Left renal pelvis (tissue), 4 donors: ENCODE measurements around the gene ZNF512. TPM values are rescaled to one million over a fixed set of nuclear protein-coding genes. Genes with fewer than 3 reads are reported as not detected.
"Not testable (repeated sequence)": the region's sequence is repeated elsewhere in the genome, so short reads cannot be mapped to it uniquely, and the experiment has no call there.

Experiments
- DNase-seq, 4 donors: peaks; one replicate each; pipeline ENCODE4 v3.0.0-alpha.2; 2013; ENCODE audit warnings: low read depth in 4 of 4, low spot score in 3 of 4
- polyA plus RNA-seq, 4 donors: library from polyadenylated mRNA; unstranded; fragments of 120-200 nt; gene quantifications; one replicate each; pipeline ENCODE4 v1.2.1, GENCODE V29; 2013; ENCODE audit not compliant: insufficient read length in 4 of 4

ZNF512 gene
- polyA plus RNA-seq, 4 donors: 63.2 to 85.5 (median 76.7) TPM

GRCh38 chr2:27630257-27630656 is 47.4 kb downstream of the ZNF512 start:
- not testable (repeated sequence) for DNase-seq

DNA sequence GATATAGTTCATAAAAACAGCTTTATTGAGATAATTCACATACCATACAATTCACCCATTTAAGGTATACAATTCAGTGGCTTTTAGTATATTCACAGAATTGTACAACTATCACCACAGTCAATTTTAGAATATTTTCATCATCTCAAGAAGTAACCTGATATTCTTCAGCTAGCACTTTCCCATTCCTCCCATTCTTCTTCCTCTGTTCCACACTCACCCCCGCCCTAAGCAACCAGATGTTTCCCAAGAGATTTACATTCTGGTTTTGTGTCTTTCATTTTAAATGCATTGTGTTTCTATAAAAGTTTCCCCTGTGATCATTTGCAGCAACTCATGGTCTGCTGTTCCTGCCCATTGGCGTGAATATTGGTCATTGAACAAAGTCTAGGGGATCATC is 51.4 kb downstream of the ZNF512 start:
- no peak for DNase-seq

GRCh38 chr2:27636766-27637165 is 53.9 kb downstream of the ZNF512 start:
- no peak for DNase-seq

DNA sequence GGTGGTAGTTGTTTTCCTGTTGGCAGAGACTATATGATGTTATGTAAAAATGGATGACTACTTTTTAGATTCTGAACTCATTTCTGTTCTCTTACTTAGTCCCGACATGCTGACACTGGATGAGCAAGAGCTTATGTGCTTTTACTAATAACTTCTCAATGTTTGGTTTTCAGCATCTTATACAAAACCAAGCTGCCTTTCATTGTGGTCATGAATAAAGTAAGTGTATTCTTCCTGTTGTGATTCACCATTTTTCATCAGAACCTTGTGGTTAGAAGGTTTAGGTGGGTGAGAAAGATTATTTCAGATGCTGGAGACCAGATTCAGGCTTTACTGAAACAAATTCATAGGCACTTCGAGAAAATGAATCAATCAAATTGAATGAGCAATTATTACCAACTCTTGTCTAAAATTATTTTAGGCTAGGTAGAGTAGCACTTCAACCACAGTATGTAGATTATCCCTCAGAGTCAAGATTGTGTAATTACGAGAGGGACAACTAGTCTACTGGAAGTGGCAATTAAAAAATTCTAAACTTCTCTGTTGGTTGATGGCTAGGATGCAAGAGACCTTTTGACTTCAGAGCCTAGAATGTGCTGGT is 55.3 kb downstream of the ZNF512 start:
- DNase-seq: no peak

GRCh38 chr2:27638709-27639108 is 55.9 kb downstream of the ZNF512 start:
- DNase-seq: no peak

GRCh38 chr2:27640722-27641245 is 57.9 kb downstream of the ZNF512 start:
- no peak for DNase-seq

GRCh38 chr2:27645197-27645596 is 62.4 kb downstream of the ZNF512 start:
- DNase-seq: no peak

DNA sequence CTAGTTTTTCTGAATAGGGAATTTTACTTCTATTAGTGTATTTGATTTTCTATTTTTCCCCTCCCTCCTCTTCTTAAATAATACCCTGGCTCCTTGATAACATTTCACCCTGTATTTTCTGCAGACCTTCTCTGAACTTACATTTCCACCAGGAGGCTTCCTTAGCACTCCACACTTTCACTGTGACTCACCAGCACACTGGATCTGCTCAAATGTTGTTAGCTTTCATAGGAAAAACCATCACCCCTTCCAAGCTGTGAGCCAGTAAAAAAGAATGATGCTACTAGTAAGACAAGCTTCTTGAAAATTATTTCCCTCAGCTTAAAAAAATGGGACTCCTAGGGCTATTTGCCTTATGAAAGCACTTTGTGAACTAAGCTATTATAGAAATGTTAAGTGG is 64.4 kb downstream of the ZNF512 start:
- no peak for DNase-seq

- no peak for DNase-seq
Observed at GRCh38 chr2:27647737-27648136, 64.9 kb downstream of the ZNF512 start.

GRCh38 chr2:27651056-27651455 is 68.2 kb downstream of the ZNF512 start:
- DNase-seq: no peak

- DNase-seq: no peak
Observed at GRCh38 chr2:27652341-27652740, 69.5 kb downstream of the ZNF512 start.

- no peak for DNase-seq
Observed at GRCh38 chr2:27652790-27653189, 69.9 kb downstream of the ZNF512 start.

GRCh38 chr2:27653397-27653796 is 70.6 kb downstream of the ZNF512 start:
- no peak for DNase-seq

DNA sequence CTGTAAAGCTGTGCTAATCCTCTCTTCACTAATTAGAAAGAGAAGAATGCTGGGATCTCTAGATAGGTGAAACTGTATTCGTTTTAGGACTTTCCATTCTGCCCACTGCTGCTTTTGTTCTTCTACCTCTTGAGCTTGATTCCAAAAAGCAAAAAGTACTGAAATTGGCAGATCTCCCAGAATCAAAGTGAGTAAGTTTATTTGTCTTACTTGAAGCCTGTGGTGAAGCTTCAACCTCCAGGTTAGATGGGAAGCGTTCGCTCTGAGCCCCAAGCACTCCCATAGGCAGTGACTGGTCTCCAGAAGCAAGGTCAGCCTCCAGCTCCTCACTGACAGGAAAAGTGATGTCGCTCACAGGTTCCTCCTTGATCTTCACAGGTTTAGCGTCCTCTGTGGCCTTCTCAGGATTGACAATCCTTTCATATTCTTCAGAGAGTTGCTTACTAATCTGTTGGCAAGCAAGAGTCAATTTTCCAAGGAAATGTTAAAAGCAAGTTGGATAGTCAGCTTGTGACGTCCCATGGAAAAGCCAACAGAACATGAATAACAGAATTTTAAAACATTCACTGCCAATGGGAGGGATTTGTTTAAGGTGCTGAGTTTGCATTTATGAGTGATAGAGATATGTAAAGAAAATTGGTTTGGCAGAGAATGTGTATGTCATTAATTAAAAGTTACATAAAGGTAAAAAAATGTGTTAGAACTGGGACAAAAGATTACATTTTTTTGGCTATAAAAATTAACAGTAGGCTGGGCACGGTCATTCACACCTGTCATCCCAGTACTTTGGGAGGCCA is 72.5 kb downstream of the ZNF512 start:
- DNase-seq: no peak

GRCh38 chr2:27661371-27661770 is 78.5 kb downstream of the ZNF512 start:
- no peak for DNase-seq

DNA sequence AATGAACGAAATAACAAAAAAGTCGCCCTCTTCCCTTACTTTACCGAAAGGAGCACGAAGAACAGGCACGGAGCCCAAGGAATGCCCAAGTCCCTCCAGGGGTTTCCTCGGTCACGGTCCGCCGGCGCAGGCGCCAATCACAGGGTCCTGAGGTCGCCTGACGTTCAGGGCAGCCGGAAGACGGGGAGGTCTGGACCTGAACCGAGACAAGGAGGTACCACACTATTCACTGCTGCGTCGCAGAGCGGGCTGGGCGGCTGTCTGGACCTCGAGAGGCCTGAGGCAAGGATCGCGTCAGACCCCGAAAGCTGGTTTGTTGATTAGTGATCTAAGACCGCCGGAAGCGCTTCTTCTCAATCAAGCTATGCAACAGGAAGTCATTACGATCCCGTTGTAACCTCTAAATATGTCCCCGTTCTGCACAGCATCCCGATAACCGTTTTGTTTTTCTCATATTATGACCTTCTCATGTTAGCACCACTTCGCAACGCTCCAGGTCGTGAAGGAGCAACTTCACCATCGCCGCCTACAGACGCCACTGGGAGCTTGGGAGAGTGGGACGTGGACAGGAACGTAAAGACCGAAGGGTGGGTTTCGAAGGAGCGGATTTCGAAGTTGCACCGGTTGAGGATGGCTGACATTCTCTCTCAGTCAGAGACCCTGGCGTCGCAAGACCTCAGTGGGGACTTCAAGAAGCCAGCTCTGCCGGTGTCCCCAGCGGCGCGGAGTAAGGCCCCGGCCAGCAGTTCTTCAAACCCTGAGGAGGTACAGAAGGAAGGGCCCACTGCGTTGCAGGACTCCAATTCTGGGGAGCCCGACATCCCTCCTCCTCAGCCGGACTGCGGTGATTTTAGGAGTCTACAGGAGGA is 80.7 kb downstream of the ZNF512 start, which contains the start of the genes SLC4A1AP and SUPT7L:
Gene SLC4A1AP, plus strand, starts transcription at position 605 of the 869 bp plus-strand sequence. Its CDS starts 26 bp downstream, at position 631.
Gene SUPT7L, minus strand, starts transcription at position 330 of the 869 bp plus-strand sequence. CDS start 1,422 bp downstream, outside the sequence.
- DNase-seq: peak; percentile 69 to 86 (median 74)

- DNase-seq: no peak
Observed at GRCh38 chr2:27664154-27664574, 81.3 kb downstream of the ZNF512 start.

DNA sequence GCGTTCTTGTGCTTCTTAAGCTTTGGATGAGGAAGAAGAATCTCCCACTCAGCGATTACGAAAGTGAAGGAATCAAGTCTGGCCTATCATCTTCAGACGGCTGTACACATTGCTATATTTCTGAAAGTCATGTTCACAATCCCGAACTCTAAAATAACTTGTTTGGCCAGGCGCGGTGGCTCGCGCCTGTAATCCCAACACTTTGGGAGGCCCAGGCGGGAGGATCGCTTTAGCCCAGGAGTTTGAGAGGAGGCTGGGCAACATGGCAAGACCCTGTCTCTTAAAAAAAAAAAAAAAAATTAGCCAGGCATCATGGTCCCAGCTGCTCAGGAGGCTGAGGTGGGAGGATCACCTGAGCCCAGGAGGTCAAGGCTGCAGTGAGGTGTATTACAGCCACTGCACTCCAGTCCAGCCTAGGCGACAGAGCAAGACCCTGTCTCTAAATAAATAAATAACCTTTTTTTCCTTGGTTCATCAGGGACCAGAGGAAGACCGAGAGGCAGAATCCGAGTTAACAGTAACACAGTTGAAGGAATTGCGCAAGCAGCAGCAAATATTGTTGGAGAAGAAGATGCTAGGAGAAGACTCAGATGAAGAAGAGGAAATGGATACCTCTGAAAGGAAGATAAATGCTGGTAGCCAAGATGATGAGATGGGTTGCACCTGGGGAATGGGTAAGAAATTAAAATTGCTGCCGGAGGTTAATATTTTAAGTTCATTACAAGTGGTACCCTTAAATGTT is 82.0 kb downstream of the ZNF512 start:
- no peak for DNase-seq

DNA sequence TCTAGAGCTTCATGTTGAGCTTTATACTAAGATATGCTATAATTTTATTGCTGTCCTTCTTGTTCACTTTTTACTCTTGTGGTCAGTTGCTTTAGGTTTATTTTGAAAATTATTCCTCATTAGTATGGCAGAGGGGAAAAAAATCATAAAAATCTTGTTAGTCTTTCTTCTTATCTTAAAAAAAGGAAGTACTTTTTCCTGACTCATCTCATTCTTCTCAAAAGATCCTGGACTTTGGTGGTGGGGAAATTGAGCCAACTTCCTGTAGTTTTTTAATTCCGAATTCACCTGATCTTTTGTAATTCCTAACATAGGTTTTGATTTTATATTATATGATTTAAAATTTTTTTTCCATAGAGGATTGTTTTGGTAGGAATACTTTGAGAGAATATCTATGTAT is 84.6 kb downstream of the ZNF512 start:
- no peak for DNase-seq

DNA sequence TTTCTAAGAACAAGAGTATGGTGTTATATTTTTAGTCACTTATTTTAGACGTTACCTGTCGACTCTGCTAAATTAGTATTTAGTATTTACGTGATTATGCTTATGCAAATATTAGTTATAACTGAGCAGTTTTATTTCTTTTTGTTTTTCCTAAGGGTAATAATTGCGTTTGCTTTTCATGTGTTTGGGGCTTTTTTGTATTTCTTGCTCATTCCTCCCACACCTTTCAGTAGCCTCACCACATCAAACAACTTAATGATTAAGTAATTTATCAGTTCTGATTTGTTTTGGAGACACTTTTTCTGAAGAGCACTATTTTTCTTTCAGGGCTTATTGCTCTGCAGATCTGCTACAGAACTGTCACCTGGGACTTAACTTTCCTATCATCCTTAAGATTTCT is 88.4 kb downstream of the ZNF512 start:
- DNase-seq: no peak
